Hypothalamus (tissue), 51 donors: Measurements from ENCODE around the gene COG2.
"Not testable (repeated sequence)": the region's sequence is repeated elsewhere in the genome, so short reads cannot be mapped to it uniquely, and the experiment has no call there.

ENCODE experiments used
- DNase-seq, 51 donors: peaks; one replicate each; lab custom pipeline; 2025; lab: John Stamatoyannopoulos, UW

COG2 gene

DNA sequence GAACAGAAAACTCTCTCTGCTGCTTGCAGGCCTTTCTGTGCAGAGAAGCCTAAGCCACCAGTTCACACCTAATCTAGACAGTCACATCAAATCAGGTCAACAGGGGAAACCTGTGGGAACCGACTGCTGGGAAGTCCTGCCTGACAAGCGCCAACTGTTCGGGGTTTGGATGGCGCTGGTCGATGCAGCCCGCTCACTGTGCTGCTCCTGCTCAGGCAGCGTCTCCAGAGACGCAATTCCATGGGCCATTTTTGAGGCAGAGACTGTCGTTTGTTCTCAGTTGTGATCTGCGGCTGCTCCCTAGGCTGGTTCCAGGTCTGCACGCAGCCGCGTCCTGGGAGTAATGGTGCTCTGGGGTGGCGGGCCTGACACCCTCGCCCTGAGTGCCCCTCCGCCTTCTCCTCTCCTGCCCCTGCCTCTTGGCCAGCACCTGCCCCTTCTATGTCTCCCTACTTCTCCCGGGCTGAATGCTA lies 70.2 kb downstream of the COG2 start:
- peak in 1 of 51 donors; percentile 1 for DNase-seq

DNA sequence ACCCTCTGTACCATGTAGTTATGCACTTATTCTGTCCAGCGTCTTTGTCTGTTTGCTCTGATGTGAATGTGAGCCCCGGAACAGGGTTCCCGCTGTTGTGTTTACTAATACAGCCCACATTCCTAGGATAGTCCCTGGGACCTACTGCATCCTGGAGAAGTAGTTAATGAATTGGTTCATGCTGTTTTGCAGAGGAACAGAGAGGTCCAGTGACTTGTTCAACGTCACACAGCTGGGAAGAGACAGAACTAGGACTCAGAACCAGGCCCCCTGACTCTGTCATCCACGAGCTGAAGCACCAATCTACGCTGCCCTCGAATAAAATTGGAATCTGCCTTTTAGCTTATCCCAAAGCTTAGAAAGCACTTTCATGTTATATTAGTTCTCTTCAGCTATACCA lies 70.9 kb downstream of the COG2 start:
- no peak for DNase-seq

DNA sequence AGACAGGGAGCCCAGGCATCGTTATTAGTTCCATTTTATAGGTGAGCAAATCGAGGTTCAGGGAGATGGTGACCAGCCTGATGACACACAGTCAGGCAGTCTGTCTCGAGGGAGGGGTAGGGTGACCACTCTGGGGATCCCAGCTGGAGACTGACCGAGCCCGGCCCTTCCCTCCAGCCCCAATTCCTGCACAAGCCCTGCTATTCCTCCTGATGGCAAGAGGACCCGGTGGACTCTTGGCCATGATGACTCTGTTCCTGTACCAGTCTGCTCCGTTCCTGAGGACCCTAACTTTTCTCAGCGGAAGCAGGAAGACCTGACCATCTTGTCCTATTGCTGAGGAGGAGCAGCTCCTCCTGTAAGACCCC lies 71.2 kb downstream of the COG2 start:
- DNase-seq, result no peak

DNA sequence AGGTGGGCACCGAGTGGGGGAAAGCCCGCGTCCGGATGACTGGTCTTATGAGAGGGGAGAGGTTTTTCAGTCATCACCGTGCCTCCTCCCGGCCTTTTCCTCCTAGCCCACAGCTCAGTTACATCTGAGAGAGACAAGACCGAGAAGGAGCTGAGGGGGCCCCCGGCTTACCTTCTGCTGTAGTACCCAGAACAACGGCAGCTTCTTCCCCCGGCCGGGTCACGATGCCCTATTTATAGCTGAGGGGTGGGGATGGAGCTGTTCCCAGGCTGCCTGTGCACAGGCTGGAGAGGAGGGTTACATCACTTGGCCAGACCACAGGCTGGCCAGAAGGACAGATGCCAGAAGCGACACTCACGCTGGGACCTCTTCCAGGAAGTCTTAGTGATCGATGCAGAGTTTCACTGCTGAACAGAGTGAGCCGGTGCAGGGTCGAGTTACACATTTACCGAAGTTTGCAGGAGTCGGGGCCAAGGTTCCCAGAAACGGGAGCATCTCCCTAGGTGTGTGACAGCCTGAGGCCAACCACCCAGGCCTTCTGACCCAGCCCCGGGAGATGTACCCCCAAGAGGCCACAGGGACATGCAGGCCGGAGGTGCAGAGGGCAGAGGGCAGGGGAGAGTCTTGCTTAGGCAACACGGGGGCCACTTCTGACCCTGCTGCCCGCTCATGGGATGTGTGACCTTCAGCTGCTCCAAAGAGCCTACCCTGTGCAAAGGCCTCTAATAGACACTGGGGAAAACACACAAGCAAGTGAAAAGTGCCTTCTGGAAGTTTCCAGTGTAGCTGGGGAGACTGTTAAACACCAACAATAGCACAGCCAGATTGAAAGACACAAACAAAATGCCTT lies 71.9 kb downstream of the COG2 start, which contains the start of gene AGT:
AGT (minus strand) TSS at position 208 of the 850 bp plus-strand sequence. CDS start 3,299 bp downstream, outside the sequence.
- DNase-seq, result peak in 46 of 51 donors; percentile 26 to 89 (median 72)

DNA sequence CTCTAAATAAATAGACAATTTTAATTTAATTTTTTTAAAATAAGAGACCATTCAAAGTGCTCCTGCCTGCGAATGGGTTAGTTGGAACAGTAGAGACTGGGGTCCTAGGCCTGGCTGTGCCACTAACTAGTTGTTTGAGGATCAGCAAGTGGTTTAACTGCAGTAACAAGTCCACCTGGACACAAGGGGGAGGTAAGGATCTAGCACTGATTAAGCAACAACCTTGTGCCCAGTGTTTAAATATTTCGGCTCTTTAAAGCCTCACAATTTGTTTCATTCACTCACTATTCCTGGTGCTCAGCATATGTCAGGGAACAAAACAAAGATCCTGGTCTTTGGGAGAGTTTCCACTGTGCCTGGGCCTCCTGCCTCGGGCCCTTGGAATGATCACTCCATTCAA lies 73.2 kb downstream of the COG2 start:
- no peak for DNase-seq

DNA sequence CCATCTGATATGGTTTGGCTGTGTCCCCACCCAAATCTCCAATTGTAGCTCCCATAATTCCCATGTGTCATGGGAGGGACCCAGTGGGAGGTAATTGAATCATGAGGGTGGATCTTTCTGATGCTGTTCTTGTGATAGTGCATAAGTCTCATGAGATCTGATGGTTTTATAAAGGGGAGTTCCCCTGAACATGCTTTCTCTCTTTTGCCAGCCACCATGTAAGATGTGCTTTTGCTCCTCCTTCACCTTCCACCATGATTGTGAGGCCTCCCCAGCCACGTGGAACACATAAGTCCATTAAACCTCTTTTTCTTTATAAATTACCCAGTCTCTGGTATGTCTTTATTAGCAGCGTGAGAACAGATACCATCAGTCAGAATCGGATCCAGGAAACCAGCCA lies 74.2 kb downstream of the COG2 start:
- DNase-seq, result not testable (repeated sequence)

DNA sequence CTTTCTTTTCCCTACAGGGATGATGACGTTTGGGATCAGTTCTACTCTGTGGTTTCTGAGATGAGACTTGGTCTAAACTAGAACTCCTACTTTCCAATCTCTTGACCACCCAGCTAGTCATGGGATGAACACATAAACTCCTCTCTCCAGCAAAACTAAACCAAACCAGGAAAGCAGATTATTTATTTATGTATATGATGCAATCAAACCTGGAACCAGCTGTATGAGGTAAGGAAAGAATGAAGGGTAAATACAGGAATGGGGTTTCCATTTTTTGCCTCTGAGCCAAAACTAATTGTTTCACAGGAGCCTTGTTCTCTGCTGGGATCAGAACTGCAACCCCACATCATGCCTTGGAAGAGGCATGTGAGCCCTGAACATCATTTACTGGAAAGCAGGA lies 75.0 kb downstream of the COG2 start:
- no peak for DNase-seq

DNA sequence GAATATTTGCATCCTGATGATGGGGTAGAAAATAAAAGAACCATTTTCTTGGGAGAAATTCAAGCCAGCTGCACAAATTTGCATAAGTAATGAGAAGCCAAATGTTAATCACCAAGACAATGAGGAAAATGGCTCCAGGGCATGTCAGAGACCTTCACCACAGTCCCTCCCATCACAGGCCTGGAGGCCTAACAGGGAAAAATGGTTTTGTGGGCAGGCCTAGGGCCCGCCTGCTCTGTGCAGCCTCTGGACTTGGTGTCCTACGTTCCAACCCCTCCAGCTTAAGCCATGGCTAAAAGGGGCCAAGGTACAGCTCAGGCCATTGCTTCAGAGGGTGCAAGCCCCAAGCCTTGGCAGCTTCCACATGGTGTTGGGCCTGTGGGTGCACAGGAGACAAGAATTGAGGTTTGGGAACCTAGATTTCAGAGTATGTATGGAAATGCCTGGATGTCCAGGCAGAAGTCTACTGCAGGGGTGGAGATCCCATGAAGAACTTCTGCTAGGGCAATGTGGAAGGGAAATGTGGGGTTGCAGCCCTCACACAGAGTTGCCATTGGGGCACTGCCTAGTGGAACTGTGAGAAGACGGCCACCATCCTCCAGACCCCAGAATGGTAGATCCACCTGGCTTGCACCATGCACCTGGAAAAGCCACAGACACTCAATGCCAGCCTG lies 79.7 kb downstream of the COG2 start:
- not testable (repeated sequence) for DNase-seq

DNA sequence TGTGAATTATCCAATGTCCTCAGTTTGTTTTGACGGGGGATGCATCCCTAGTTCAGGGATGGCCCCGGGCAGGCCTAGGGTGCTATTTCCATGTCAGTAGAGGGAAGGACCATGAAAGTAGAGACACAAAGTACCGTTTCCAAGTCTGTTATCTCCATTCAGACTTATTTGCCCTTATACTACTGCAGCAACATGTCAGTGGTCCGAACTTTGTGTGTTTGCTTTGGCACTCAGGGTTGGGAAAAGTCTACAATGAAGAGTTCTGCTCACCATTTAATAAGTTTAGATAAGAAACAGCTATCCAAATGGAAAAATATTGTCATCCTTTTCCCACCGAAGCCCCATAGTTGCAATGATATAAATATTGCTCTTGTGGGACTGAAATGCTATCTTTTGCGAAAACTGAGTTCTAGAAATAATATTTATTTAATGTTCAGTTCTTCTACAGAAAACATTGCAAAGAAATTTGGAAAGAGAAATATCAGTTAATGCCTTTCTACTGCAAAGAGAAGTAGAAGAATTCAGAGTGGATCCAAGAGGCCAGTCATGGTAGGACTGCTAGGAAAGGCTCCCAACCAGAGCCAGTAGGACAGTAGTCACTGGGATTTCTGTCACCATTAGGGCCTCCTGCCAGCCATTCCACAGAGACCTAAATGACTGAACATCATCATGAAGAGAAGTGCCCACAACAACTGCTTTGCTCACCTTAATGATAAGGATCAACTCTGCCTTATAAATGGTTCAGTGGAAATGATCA lies 83.2 kb downstream of the COG2 start:
- DNase-seq, result no peak

DNA sequence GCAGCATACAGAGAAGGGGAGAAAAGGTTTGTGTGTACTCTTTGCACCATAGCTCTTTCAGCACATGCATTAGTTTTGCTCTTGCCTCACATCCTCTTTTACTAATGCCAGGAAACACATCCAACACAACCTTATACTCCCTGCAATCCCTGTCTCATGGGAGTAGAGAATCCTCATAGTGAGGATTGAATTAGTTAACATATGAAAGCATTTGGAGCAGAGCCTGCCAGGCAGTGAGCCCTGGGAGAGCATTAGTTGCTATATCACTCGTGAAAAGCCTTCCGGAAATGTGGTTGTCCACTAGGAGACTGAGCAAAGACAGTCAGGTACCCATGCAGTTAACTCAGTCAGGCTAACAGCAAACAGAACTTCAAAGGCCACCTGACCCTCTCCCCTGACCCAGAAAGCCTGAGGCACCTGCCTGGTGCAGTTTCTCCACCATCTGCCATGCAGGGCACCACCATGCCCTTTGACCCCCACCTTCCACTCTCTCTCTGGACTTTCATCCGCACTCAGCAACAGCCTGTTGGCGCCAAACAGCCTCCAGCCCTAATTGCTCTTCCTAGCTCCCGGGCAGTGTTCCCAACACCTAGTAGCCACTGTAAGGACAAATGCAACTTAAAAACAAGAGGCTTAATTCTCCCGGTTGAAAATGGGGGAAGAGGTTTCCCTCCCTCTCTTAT lies 86.6 kb downstream of the COG2 start:
- DNase-seq, result peak in 11 of 51 donors; percentile 14 to 65 (median 30)

DNA sequence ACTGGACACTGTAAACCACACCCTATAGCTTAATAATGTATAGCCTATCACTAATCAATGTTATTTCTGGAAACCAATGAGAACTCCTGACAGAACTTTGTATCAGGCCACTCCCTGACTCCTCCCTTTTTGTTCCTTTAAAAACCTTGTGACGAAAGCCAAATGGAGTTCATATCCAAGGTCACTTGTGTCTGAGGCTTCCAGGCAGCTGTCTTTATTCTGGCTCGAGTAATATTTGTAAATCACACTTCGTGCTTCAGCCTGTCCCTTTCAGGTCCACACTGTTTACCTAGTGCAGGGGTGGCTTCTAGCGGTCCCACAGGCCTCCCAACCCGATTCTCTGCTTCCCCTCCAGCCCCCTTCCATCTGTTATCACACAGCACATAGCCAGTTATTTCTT lies 88.7 kb downstream of the COG2 start:
- DNase-seq, result no peak

DNA sequence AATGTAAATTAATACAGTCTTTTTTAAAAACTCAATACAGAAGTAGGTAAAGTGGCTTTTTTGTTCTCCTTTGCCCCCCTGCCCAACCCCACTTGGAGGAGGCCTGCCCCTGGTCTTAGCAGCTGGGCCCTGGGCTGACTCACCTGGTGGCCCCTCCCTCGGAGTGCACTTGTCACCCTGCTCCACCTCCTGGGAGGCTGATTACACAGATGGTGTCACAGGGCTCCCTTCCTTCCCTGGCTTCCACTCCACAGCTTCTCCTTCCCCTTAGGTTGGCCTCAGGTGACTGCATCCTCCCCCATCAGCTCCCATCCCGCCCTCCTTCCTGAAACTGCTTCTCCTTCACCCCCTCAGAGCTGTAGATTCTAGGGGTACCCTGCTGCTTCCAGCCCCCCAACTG lies 93.2 kb downstream of the COG2 start:
- DNase-seq, result no peak

DNA sequence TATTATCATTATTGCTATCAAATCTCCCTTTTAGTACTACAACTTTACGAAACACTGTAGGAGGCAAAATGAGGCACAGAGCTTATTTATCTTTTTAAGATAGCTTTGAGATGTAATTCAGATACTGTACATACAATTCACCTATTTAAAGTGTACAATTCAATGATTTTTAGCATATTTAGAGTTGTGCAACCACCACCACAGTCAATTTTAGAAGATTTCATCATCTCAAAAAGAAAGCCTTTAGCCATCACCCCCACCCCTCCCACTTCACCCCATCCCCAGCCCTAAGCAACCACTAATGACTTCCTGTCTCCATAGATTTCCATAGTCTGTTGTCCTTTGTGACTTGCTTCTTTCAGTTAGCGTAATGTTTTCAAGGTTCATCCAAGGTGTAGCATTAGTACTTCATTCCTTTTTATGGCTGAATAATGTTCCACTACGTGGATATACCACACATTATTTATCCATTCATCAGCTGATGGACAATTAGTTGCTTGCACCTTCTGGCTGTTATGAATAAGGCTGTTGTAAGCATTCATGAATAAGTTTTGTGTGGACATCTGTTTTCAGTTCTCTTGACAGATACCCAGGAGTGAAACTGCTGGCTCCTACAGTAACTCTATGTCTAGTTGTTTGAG lies 95.5 kb downstream of the COG2 start:
- no peak for DNase-seq

DNA sequence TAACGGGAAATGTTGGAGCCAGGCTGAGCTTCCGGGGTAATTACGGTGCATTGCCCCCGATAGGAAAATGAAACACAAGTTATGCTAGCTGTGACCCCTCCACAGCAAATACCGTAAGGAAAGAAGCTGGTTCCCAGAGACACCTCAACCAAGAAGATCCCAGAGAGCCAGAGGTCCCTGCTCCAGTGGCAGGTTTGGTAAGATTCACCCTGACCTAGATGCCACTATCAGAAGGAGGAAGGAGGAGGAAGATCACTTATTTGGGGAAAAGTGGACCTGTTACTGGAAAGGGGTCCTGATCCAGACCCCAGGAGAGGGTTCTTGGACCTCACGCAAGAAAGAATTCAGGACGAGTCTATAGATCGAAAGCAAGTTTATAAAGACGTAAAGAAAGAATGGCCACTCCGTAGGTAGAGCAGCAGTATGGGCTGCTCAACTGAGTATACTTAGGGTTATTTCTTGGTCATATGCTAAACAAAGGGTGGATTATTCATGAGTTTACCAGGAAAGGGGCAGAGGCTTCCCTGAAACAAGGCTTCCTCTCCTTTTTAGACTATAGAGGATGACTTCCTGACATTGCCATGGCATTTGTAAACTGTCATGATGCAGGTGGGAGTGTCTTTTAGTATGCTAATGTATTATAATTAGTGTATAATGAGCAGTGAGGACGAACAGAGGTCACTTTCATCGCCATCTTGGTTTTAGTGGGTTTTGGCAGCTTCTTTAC lies 97.4 kb downstream of the COG2 start:
- no peak for DNase-seq
